ENCODE measurements around the gene RABGAP1L.
"Not testable (repeated sequence)": the region's sequence is repeated elsewhere in the genome, so short reads cannot be mapped to it uniquely, and the experiment has no call there.

GRCh38 chr1:174409801-174410200 lies 250.5 kb downstream of the RABGAP1L start:
- TF ChIP-seq, protein P1, sequence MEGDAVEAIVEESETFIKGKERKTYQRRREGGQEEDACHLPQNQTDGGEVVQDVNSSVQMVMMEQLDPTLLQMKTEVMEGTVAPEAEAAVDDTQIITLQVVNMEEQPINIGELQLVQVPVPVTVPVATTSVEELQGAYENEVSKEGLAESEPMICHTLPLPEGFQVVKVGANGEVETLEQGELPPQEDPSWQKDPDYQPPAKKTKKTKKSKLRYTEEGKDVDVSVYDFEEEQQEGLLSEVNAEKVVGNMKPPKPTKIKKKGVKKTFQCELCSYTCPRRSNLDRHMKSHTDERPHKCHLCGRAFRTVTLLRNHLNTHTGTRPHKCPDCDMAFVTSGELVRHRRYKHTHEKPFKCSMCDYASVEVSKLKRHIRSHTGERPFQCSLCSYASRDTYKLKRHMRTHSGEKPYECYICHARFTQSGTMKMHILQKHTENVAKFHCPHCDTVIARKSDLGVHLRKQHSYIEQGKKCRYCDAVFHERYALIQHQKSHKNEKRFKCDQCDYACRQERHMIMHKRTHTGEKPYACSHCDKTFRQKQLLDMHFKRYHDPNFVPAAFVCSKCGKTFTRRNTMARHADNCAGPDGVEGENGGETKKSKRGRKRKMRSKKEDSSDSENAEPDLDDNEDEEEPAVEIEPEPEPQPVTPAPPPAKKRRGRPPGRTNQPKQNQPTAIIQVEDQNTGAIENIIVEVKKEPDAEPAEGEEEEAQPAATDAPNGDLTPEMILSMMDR (conservative IDR thresholded peaks at IDR 0.05): not testable (repeated sequence)
- TF ChIP-seq ZFX (IDR thresholded peaks at IDR 0.05): not testable (repeated sequence)

All from C4-2B (cell line).